ENCODE measurements around the gene ICE2.

DNA sequence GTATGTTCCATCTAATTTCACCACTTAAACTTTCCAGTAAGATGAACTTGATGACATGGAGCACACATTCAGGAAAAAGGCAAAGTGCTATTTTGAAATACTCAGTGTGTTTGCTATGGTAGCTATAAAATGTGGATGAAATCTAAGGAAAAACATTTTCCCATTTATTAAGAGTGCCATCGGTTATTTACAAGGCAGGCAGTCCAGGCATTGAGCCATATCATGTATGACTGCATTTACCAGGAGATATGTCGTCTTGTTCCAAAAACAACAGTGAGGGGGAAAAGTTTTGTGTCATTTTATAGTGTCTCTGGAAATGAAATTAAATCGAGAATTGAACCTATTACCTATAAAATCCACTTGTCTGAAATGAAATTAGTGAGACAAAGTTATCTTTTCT lies 94.9 kb downstream of the ICE2 start:
- TF ChIP-seq, protein P1, sequence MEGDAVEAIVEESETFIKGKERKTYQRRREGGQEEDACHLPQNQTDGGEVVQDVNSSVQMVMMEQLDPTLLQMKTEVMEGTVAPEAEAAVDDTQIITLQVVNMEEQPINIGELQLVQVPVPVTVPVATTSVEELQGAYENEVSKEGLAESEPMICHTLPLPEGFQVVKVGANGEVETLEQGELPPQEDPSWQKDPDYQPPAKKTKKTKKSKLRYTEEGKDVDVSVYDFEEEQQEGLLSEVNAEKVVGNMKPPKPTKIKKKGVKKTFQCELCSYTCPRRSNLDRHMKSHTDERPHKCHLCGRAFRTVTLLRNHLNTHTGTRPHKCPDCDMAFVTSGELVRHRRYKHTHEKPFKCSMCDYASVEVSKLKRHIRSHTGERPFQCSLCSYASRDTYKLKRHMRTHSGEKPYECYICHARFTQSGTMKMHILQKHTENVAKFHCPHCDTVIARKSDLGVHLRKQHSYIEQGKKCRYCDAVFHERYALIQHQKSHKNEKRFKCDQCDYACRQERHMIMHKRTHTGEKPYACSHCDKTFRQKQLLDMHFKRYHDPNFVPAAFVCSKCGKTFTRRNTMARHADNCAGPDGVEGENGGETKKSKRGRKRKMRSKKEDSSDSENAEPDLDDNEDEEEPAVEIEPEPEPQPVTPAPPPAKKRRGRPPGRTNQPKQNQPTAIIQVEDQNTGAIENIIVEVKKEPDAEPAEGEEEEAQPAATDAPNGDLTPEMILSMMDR (IDR thresholded peaks at IDR 0.05): no peak
- TF ChIP-seq EZH2phosphoT487 (IDR thresholded peaks at IDR 0.05) (no peak), EZH2 (IDR thresholded peaks at IDR 0.05) (no peak)
